OCI-LY3 (cell line): Measurements from ENCODE around the gene CDH6.

Source experiments
- H2AFZ ChIP-seq: fragments of 200-600, 300-600 bp; shearing (Covaris generic); 2 replicates; pipeline ENCODE4 v1.6.0; 2014; ENCODE audit warnings: antibody characterized with exemption, low read depth, low read length
- H3K27ac ChIP-seq: fragments of 200-600, 300-600 bp; sonication (generic); 2 replicates; pipeline ENCODE4 v1.5.1; 2014; ENCODE audit warnings: mild to moderate bottlenecking, low read length, moderate library complexity, mixed read lengths
- H3K27me3 ChIP-seq: fragments of 200-600, 300-600 bp; sonication (generic); 2 replicates; pipeline ENCODE4 v1.6.1; 2014; ENCODE audit warnings: low read depth, low read length, mixed read lengths
- H3K36me3 ChIP-seq: fragments of 200-600, 300-600 bp; sonication (generic); replicated peaks from 2 replicates; pipeline ENCODE3; 2014; ENCODE audit warnings: low read depth, low read length, mixed read lengths
- H3K4me1 ChIP-seq: fragments of 300-600, 200-600 bp; sonication (generic); 2 replicates; pipeline ENCODE4 v1.6.1; 2014; ENCODE audit warnings: low read length, mixed read lengths
- H3K4me2 ChIP-seq: fragments of 200-600, 300-600 bp; sonication (generic); 2 replicates; pipeline ENCODE4 v1.6.1; 2014; ENCODE audit warnings: low read length, mixed read lengths
- H3K4me3 ChIP-seq: fragments of 300-600, 200-600 bp; sonication (generic); 2 replicates; pipeline ENCODE4 v1.5.1; 2014; ENCODE audit warnings: antibody characterized with exemption, mild to moderate bottlenecking, low read length, moderate library complexity
- H3K79me2 ChIP-seq: fragments of 300-600, 200-600 bp; shearing (Covaris generic); 2 replicates; pipeline ENCODE4 v1.6.1; 2014; ENCODE audit warnings: mild to moderate bottlenecking, low read length, mixed read lengths
- H3K9ac ChIP-seq: fragments of 300-600, 200-600 bp; shearing (Covaris generic); 2 replicates; pipeline ENCODE4 v1.6.0; 2014; ENCODE audit warnings: mild to moderate bottlenecking, low read length, moderate library complexity
- H3K9me3 ChIP-seq: fragments of 200-600, 300-600 bp; shearing (Covaris generic); 2 replicates; pipeline ENCODE4 v1.6.1; 2014; ENCODE audit warnings: low read length, mixed read lengths; ENCODE audit not compliant: insufficient read depth
- H4K20me1 ChIP-seq: fragments of 200-600, 300-600 bp; sonication (generic); 2 replicates; pipeline ENCODE4 v1.6.1; 2016; ENCODE audit warnings: low read length, mixed read lengths; ENCODE audit not compliant: insufficient read depth
- CTCF ChIP-seq: fragments of 200-600, 300-600 bp; sonication (generic); IDR thresholded peaks from 2 replicates; pipeline ENCODE4 v1.5.1; 2014; ENCODE audit warnings: antibody characterized with exemption, low read length, low read depth
- EZH2phosphoT487 ChIP-seq: fragments of 200-600 bp; shearing (Covaris generic); IDR thresholded peaks from 2 replicates; pipeline ENCODE4 v1.6.1; 2018; ENCODE audit warnings: antibody characterized with exemption, mixed run types, low read depth

CDH6 gene

GRCh38 chr5:31213705-31214121, 20.2 kb downstream of the CDH6 start:
- H3K27ac ChIP-seq: no peak overlapping the region
- no peaks in the 10 kb centered on the region for H3K9me3 ChIP-seq
- no peak overlapping the region for H3K4me2 ChIP-seq
- no peak overlapping the region for H3K4me3 ChIP-seq
- no peaks in the 10 kb centered on the region for H3K4me1 ChIP-seq
- H3K9ac ChIP-seq: no peak overlapping the region
- no peaks in the 10 kb centered on the region for H3K36me3 ChIP-seq
- H4K20me1 ChIP-seq: no peaks in the 10 kb centered on the region
- TF ChIP-seq EZH2phosphoT487: no peak
- H2AFZ ChIP-seq: no peak overlapping the region
- H3K27me3 ChIP-seq: no peaks in the 10 kb centered on the region
- H3K79me2 ChIP-seq: no peaks in the 10 kb centered on the region

GRCh38 chr5:31214229-31214628, 20.7 kb downstream of the CDH6 start:
- no peaks in the 10 kb centered on the region for H3K36me3 ChIP-seq
- H3K4me3 ChIP-seq: no peak overlapping the region
- H4K20me1 ChIP-seq: no peaks in the 10 kb centered on the region

GRCh38 chr5:31215236-31215635, 21.8 kb downstream of the CDH6 start:
- Histone ChIP-seq H2AFZ (no peak overlapping the region), H3K9me3 (no peaks in the 10 kb centered on the region), H4K20me1 (no peaks in the 10 kb centered on the region), H3K36me3 (no peaks in the 10 kb centered on the region), H3K4me1 (peaks cover 7% of the 10 kb centered on the region), H3K9ac (no peak overlapping the region), H3K4me3 (no peak overlapping the region), H3K27me3 (no peaks in the 10 kb centered on the region), H3K4me2 (no peak overlapping the region), H3K79me2 (no peaks in the 10 kb centered on the region), H3K27ac (no peak overlapping the region)
- TF ChIP-seq CTCF: no peak
- no peak for TF ChIP-seq EZH2phosphoT487

More at GRCh38 chr5:31214229-31214628, 20.7 kb downstream of the CDH6 start:
- Histone ChIP-seq H3K9me3 (no peaks in the 10 kb centered on the region), H3K27me3 (no peaks in the 10 kb centered on the region), H3K4me1 (peaks cover 2% of the 10 kb centered on the region), H3K27ac (no peak overlapping the region), H3K4me2 (no peak overlapping the region), H3K9ac (no peak overlapping the region), H2AFZ (no peak overlapping the region), H3K79me2 (no peaks in the 10 kb centered on the region)
- TF ChIP-seq EZH2phosphoT487 (no peak), CTCF (no peak)

GRCh38 chr5:31217446-31217845, 24.0 kb downstream of the CDH6 start:
- Histone ChIP-seq H3K27ac (no peak overlapping the region), H4K20me1 (no peaks in the 10 kb centered on the region), H3K79me2 (no peaks in the 10 kb centered on the region), H3K9me3 (no peaks in the 10 kb centered on the region), H3K4me2 (no peak overlapping the region), H3K9ac (no peak overlapping the region), H3K27me3 (no peaks in the 10 kb centered on the region), H3K4me3 (no peak overlapping the region), H2AFZ (no peak overlapping the region), H3K36me3 (no peaks in the 10 kb centered on the region), H3K4me1 (peaks cover 7% of the 10 kb centered on the region)
- TF ChIP-seq EZH2phosphoT487 (no peak), CTCF (no peak)

GRCh38 chr5:31218978-31219377, 25.5 kb downstream of the CDH6 start:
- Histone ChIP-seq H2AFZ (no peak overlapping the region), H4K20me1 (no peaks in the 10 kb centered on the region), H3K9me3 (no peaks in the 10 kb centered on the region), H3K79me2 (no peaks in the 10 kb centered on the region), H3K4me3 (no peak overlapping the region), H3K4me1 (peaks cover 7% of the 10 kb centered on the region), H3K27me3 (no peaks in the 10 kb centered on the region), H3K27ac (no peak overlapping the region), H3K4me2 (no peak overlapping the region), H3K9ac (no peak overlapping the region), H3K36me3 (no peaks in the 10 kb centered on the region)
- TF ChIP-seq CTCF (no peak), EZH2phosphoT487 (no peak)
